Measurements from ENCODE around the gene TMC2. TPM values are rescaled to one million over a fixed set of nuclear protein-coding genes. Genes with fewer than 3 reads are reported as not detected.

Gene TMC2, protein sequence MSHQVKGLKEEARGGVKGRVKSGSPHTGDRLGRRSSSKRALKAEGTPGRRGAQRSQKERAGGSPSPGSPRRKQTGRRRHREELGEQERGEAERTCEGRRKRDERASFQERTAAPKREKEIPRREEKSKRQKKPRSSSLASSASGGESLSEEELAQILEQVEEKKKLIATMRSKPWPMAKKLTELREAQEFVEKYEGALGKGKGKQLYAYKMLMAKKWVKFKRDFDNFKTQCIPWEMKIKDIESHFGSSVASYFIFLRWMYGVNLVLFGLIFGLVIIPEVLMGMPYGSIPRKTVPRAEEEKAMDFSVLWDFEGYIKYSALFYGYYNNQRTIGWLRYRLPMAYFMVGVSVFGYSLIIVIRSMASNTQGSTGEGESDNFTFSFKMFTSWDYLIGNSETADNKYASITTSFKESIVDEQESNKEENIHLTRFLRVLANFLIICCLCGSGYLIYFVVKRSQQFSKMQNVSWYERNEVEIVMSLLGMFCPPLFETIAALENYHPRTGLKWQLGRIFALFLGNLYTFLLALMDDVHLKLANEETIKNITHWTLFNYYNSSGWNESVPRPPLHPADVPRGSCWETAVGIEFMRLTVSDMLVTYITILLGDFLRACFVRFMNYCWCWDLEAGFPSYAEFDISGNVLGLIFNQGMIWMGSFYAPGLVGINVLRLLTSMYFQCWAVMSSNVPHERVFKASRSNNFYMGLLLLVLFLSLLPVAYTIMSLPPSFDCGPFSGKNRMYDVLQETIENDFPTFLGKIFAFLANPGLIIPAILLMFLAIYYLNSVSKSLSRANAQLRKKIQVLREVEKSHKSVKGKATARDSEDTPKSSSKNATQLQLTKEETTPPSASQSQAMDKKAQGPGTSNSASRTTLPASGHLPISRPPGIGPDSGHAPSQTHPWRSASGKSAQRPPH
- not detected in 2 replicates for total RNA-seq

GRCh38 chr20:2536560-2536986, at the start of gene TMC2:
Gene TMC2 (plus strand): TSS chr20:2536573. CDS start chr20:2536622, 49 bp downstream.

GRCh38 chr20:2508631-2509467, 27.5 kb upstream of the TMC2 start, which contains the start of gene ZNF343:
Gene ZNF343 (minus strand): TSS chr20:2508915. CDS start chr20:2493895, 15,020 bp downstream.

GRCh38 chr20:2651772-2652723, 115.7 kb downstream of the TMC2 start, which contains the start of gene NOP56:
Gene NOP56 (plus strand): TSS chr20:2652632. CDS start chr20:2652661, 29 bp downstream.

GRCh38 chr20:2663887-2664719, 127.7 kb downstream of the TMC2 start, which contains the start of gene IDH3B:
Gene IDH3B (minus strand): TSS chr20:2664216. CDS start chr20:2664188, 28 bp downstream.

Other genes with a start within 250 kb of the TMC2 start
- gene TGM3, start 240.6 kb upstream of the TMC2 start, total RNA-seq = not detected in 2 replicates
- not detected in 2 replicates for gene TGM6, start 155.7 kb upstream of the TMC2 start, total RNA-seq
- gene SNRPB, start 65.8 kb upstream of the TMC2 start, total RNA-seq = 150 and 345 TPM in 2 replicates
- gene ZNF343, start 27.7 kb upstream of the TMC2 start, total RNA-seq = 12.7 and 14.7 TPM in 2 replicates
- gene NOP56, start 116.1 kb downstream of the TMC2 start, total RNA-seq = 146 and 205 TPM in 2 replicates
- 87.4 and 137 TPM in 2 replicates for gene IDH3B, start 127.6 kb downstream of the TMC2 start, total RNA-seq
- gene EBF4, start 156.2 kb downstream of the TMC2 start, total RNA-seq = 1.2 and 4.1 TPM in 2 replicates

All from uterine smooth muscle cell (primary cell).